Osteoblast (primary cell): ENCODE data around the gene HIGD1C. TPM values are rescaled to one million over a fixed set of nuclear protein-coding genes. Genes with fewer than 3 reads are reported as not detected.
"Not testable (repeated sequence)": the region's sequence is repeated elsewhere in the genome, so short reads cannot be mapped to it uniquely, and the experiment has no call there.

Experiments
- DNase-seq: peaks from one replicate; pipeline ENCODE4 v3.0.0; 2011; ENCODE audit warnings: low spot score, mixed read lengths; ENCODE audit not compliant: insufficient read length; ENCODE audit errors: missing footprints
- H2AFZ ChIP-seq: 2 replicates; pipeline ENCODE4 v1.6.0; 2011; ENCODE audit warnings: mild to moderate bottlenecking, low read length
- H3K27ac ChIP-seq: 2 replicates; pipeline ENCODE4 v1.5.1; 2011; ENCODE audit warnings: mild to moderate bottlenecking, low read depth, low read length, moderate library complexity
- H3K27me3 ChIP-seq: 2 replicates; pipeline ENCODE4 v1.6.0; 2012; ENCODE audit warnings: mild to moderate bottlenecking, control low read depth, inconsistent platforms, low read length, moderate library complexity; ENCODE audit not compliant: insufficient read depth
- H3K36me3 ChIP-seq: 2 replicates; pipeline ENCODE4 v1.5.1; 2011; ENCODE audit warnings: mild to moderate bottlenecking, low read length, control low read depth, moderate library complexity; ENCODE audit not compliant: insufficient read depth
- H3K4me1 ChIP-seq: 2 replicates; pipeline ENCODE4 v1.5.1; 2011; ENCODE audit warnings: mild to moderate bottlenecking, low read length, control low read depth, moderate library complexity; ENCODE audit not compliant: insufficient read depth
- H3K4me2 ChIP-seq: 2 replicates; pipeline ENCODE4 v1.6.0; 2011; ENCODE audit warnings: mild to moderate bottlenecking, low read length; ENCODE audit not compliant: insufficient read depth
- H3K4me3 ChIP-seq: fragments of 200-600 bp; sonication (generic); 3 replicates; pipeline ENCODE4 v1.5.1; 2012; ENCODE audit warnings: mild to moderate bottlenecking, low read length, inconsistent platforms; ENCODE audit not compliant: insufficient read depth
- H3K79me2 ChIP-seq: 2 replicates; pipeline ENCODE4 v1.6.0; 2012; ENCODE audit warnings: mild to moderate bottlenecking, low read length, control low read depth, inconsistent platforms; ENCODE audit not compliant: insufficient read depth
- H3K9me3 ChIP-seq: 2 replicates; pipeline ENCODE4 v1.5.1; 2011; ENCODE audit warnings: low read depth, low read length, control low read depth
- H4K20me1 ChIP-seq: 2 replicates; pipeline ENCODE4 v1.6.0; 2012; ENCODE audit warnings: mild to moderate bottlenecking, low read length, control low read depth; ENCODE audit not compliant: insufficient read depth
- total RNA-seq: library from RNA; depleted of rRNA; stranded (reverse); fragments of >200 nt; gene quantifications from 2 replicates; pipeline ENCODE4 v1.2.3, GENCODE V29; 2012
- TF ChIP-seq, protein P1 (sequence below): IDR thresholded peaks from 2 replicates; pipeline ENCODE4 v1.5.1; 2011; ENCODE audit warnings: mild to moderate bottlenecking, low read depth, low read length, moderate library complexity; ENCODE audit errors: extremely low read depth

The HIGD1C gene
- total RNA-seq, 1 donor, result not detected

DNA sequence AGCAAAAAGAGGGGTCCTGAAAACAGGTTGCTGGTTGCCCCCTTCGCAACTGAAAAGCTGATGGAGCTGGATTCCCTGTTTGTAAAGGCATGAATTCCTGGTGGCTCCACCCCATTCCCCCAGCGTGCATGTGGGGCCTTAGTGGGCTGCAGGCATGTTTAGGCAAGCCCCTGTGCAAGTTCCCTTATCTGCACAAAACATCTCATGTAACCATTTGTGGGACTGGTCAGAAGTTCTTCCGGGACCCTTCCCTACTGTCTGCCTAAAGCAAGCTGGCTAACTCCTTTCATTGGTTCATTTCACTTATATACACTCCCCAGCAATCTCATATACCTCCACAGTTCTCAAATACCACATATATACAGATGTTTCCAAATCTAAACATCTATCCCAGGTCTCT lies 24.0 kb upstream of the HIGD1C start:
- H3K79me2 ChIP-seq, result peaks cover 7% of the 10 kb centered on the region
- H4K20me1 ChIP-seq, result no peaks in the 10 kb centered on the region
- TF ChIP-seq, protein P1, sequence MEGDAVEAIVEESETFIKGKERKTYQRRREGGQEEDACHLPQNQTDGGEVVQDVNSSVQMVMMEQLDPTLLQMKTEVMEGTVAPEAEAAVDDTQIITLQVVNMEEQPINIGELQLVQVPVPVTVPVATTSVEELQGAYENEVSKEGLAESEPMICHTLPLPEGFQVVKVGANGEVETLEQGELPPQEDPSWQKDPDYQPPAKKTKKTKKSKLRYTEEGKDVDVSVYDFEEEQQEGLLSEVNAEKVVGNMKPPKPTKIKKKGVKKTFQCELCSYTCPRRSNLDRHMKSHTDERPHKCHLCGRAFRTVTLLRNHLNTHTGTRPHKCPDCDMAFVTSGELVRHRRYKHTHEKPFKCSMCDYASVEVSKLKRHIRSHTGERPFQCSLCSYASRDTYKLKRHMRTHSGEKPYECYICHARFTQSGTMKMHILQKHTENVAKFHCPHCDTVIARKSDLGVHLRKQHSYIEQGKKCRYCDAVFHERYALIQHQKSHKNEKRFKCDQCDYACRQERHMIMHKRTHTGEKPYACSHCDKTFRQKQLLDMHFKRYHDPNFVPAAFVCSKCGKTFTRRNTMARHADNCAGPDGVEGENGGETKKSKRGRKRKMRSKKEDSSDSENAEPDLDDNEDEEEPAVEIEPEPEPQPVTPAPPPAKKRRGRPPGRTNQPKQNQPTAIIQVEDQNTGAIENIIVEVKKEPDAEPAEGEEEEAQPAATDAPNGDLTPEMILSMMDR, result no peak
- no peak for DNase-seq
- H3K9me3 ChIP-seq, result no peaks in the 10 kb centered on the region
- no peak overlapping the region for H3K4me2 ChIP-seq
- H3K27ac ChIP-seq, result no peak overlapping the region
- peak overlapping the region; percentile 34 for H2AFZ ChIP-seq
- peaks cover 32% of the 10 kb centered on the region for H3K4me1 ChIP-seq
- no peak overlapping the region for H3K4me3 ChIP-seq
- H3K27me3 ChIP-seq, result no peaks in the 10 kb centered on the region
- no peaks in the 10 kb centered on the region for H3K36me3 ChIP-seq

DNA sequence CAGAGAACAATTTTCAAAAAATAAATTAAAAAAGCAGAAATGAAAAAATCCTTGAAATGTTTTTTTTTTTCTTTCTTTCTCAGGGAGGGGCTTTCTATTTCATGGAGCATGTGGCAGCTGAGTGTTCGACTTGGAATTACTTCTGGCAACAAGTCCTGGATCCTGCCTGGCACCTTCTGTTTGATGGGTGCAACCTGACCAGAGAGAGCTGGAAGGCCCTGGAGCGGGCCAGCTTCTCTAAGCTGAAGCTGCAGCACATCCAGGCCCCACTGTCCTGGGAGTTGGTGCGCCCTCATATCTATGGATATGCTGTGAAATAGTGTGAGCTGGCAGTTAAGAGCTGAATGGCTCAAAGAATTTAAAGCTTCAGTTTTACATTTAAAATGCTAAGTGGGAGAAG lies 22.5 kb upstream of the HIGD1C start:
- Histone ChIP-seq H3K27ac (no peak overlapping the region), H3K4me1 (peaks cover 26% of the 10 kb centered on the region), H3K4me3 (no peak overlapping the region), H3K36me3 (no peaks in the 10 kb centered on the region), H4K20me1 (no peaks in the 10 kb centered on the region), H3K79me2 (peaks cover 7% of the 10 kb centered on the region), H3K9me3 (no peaks in the 10 kb centered on the region), H3K27me3 (no peaks in the 10 kb centered on the region), H2AFZ (no peak overlapping the region), H3K4me2 (no peak overlapping the region)
- TF ChIP-seq, protein P1, result no peak
- DNase-seq, result no peak

DNA sequence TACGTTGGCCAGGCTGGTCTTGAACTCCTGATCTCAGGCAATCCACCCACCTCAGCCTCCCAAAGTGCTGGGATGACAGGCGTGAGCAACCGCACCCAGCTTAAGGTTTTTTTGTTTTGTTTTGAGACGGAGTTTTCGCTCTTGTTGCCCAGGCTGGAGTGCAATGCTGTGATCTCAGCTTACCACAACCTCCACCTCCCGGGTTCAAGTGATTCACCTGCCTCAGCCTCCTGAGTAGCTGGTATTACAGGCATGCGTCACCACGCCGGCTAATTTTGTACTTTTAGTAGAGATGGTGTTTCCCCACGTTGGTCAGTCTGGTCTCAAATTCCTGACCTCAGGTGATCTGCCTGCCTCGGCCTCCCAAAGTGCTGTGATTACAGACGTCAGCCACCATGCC lies 21.9 kb upstream of the HIGD1C start:
- DNase-seq, result not testable (repeated sequence)

DNA sequence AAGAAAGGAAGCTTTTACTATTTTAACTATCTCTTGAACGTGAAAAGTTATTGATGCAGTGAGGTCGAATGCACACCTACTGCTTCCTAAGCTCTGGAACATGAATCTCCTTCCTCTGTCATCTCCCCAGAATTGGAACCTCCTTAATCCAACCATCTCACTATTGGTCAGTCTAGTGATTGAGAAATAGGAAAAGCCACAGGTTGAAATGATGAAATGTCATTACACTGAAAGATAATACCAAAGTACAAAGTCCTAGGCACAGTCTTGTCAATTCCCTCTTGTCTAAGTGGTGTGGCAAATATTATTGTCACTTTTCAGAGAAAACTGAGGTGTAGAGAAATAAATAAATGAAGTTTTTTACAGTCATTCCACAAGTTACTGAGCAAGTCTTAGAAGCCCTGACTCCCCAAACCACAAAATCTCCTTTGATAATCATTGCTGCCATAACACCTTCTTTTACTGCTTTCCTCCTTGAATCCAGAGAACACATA lies 19.5 kb upstream of the HIGD1C start:
- Histone ChIP-seq H3K4me1 (peaks cover 13% of the 10 kb centered on the region), H3K79me2 (no peaks in the 10 kb centered on the region), H3K9me3 (no peaks in the 10 kb centered on the region), H3K27me3 (no peaks in the 10 kb centered on the region), H3K4me2 (no peak overlapping the region), H3K4me3 (no peak overlapping the region), H2AFZ (no peak overlapping the region), H3K36me3 (no peaks in the 10 kb centered on the region), H3K27ac (no peak overlapping the region), H4K20me1 (no peaks in the 10 kb centered on the region)
- TF ChIP-seq, protein P1, result no peak
- DNase-seq, result no peak

More for the DNA sequence above, 21.9 kb upstream of the HIGD1C start:
- H3K4me2 ChIP-seq, H3K79me2 ChIP-seq, H3K9me3 ChIP-seq, H3K27me3 ChIP-seq, H2AFZ ChIP-seq, H3K36me3 ChIP-seq, H3K4me3 ChIP-seq, H4K20me1 ChIP-seq, H3K27ac ChIP-seq: not testable (repeated sequence)
- H3K4me1 ChIP-seq, result peaks cover 24% of the 10 kb centered on the region
